DND-41 (cell line): ENCODE results near the gene AKAP13.

ENCODE experiments used
- CTCF ChIP-seq: IDR thresholded peaks from 2 replicates; pipeline ENCODE4 v1.5.1; 2012; ENCODE audit warnings: borderline replicate concordance, low read length, moderate library complexity, mild to moderate bottlenecking; ENCODE audit not compliant: poor library complexity, severe bottlenecking; ENCODE audit errors: extremely low read depth
- EZH2 ChIP-seq: IDR thresholded peaks from 3 replicates; pipeline ENCODE4 v1.6.1; 2012; ENCODE audit warnings: borderline replicate concordance, low read depth, mild to moderate bottlenecking, moderate library complexity, low read length, inconsistent platforms; ENCODE audit not compliant: severe bottlenecking

GRCh38 chr15:85480923-85481322, 100.5 kb downstream of the AKAP13 start:
- TF ChIP-seq CTCF, result no peak
- no peak for TF ChIP-seq EZH2
